SK-N-SH (cell line): Measurements from ENCODE around the gene OR5A1. TPM values are rescaled to one million over a fixed set of nuclear protein-coding genes. Genes with fewer than 3 reads are reported as not detected.

Source experiments
- CTCF ChIA-PET: fragments of 300-600, 350-600 bp; formaldehyde crosslinking; extraction: SDS; loops from one replicate; lab custom pipeline; 2021; lab: Yijun Ruan, JAX
- POLR2A ChIA-PET: fragments of 350-600 bp; sonication (Branson Sonifier 250); formaldehyde crosslinking; extraction: SDS; loops from one replicate; lab custom pipeline; 2020; ENCODE audit warnings: antibody characterized with exemption, inconsistent platforms; lab: Yijun Ruan, JAX
- DNase-seq: peaks from one replicate; pipeline ENCODE4 v3.0.0; 2012
- H2AFZ ChIP-seq: fragments of 200-600 bp; sonication (generic); 2 replicates; pipeline ENCODE4 v1.8.1; 2016; ENCODE audit warnings: antibody characterized with exemption, mild to moderate bottlenecking, low read depth
- H3F3A ChIP-seq: fragments of 200-600 bp; sonication (generic); replicated peaks from 2 replicates; pipeline ENCODE3; 2016; ENCODE audit warnings: antibody characterized with exemption, mild to moderate bottlenecking; ENCODE audit not compliant: insufficient read depth
- H3K27ac ChIP-seq, 2 experiments: fragments of 200-500 bp in 1 of 2; fragments of 200-600 bp in 1 of 2; sonication (Bioruptor generic) in 1 of 2; sonication (generic), shearing (Covaris generic) in 1 of 2; 2 replicates each; pipeline versions ENCODE4 v1.5.1 to v1.6.1; 2014 to 2016; ENCODE audit warnings: low read depth in 2 of 2, inconsistent platforms in 1 of 2, low read length in 1 of 2, mild to moderate bottlenecking in 1 of 2, mixed read lengths in 1 of 2
- H3K27me3 ChIP-seq: fragments of 200-600 bp; sonication (generic), shearing (Covaris generic); 2 replicates; pipeline ENCODE4 v1.6.1; 2016; ENCODE audit warnings: mixed run types; ENCODE audit not compliant: insufficient read depth
- H3K36me3 ChIP-seq, 2 experiments: fragments of 200-500 bp in 1 of 2; fragments of 200-600 bp in 1 of 2; sonication (Bioruptor generic) in 1 of 2; sonication (generic) in 1 of 2; replicated peaks in 1 of 2; 2 replicates each; pipeline versions ENCODE3 to v1.5.1; 2014 to 2016; ENCODE audit warnings: low read length in 1 of 2, mild to moderate bottlenecking in 1 of 2; ENCODE audit not compliant: insufficient read depth in 2 of 2, control insufficient read depth in 1 of 2
- H3K4me1 ChIP-seq, 2 experiments: fragments of 200-500 bp in 1 of 2; fragments of 200-600 bp in 1 of 2; sonication (Bioruptor generic) in 1 of 2; sonication (generic), shearing (Covaris generic) in 1 of 2; 2 replicates each; pipeline versions ENCODE4 v1.5.1 to v1.6.1; 2014 to 2016; ENCODE audit warnings: low read depth in 1 of 2, low read length in 1 of 2, mixed run types in 1 of 2; ENCODE audit not compliant: insufficient read depth in 2 of 2, control insufficient read depth in 1 of 2
- H3K4me2 ChIP-seq: fragments of 200-600 bp; sonication (generic), shearing (Covaris generic); 2 replicates; pipeline ENCODE4 v1.6.1; 2017; ENCODE audit warnings: mixed run types
- H3K4me3 ChIP-seq, 2 experiments: fragments of 200-500 bp in 1 of 2; fragments of 200-600 bp in 1 of 2; sonication (Bioruptor generic) in 1 of 2; sonication (generic), shearing (Covaris generic) in 1 of 2; 2 replicates each; pipeline versions ENCODE4 v1.5.1 to v1.8.1; 2014 to 2016; ENCODE audit warnings: low read depth in 2 of 2, inconsistent platforms in 1 of 2, low read length in 1 of 2, mild to moderate bottlenecking in 1 of 2, mixed read lengths in 1 of 2, moderate library complexity in 1 of 2
- H3K79me2 ChIP-seq: fragments of 200-600 bp; sonication (generic); 2 replicates; pipeline ENCODE4 v1.8.1; 2017; ENCODE audit warnings: mild to moderate bottlenecking; ENCODE audit not compliant: insufficient read depth
- H3K9ac ChIP-seq: fragments of 200-600 bp; sonication (generic); 2 replicates; pipeline ENCODE4 v1.6.1; 2017; ENCODE audit warnings: mixed run types
- H3K9me2 ChIP-seq: fragments of 200-600 bp; sonication (generic); 2 replicates; pipeline ENCODE4 v1.6.1; 2017; ENCODE audit warnings: mixed run types
- H3K9me3 ChIP-seq: fragments of 200-600 bp; sonication (generic); 2 replicates; pipeline ENCODE4 v1.6.1; 2017; ENCODE audit warnings: mixed run types, mild to moderate bottlenecking, moderate library complexity
- H4K20me1 ChIP-seq: fragments of 200-600 bp; sonication (generic); 2 replicates; pipeline ENCODE4 v1.6.1; 2017; ENCODE audit warnings: mild to moderate bottlenecking, mixed run types; ENCODE audit not compliant: insufficient read depth
- CHD2 ChIP-seq: fragments of 150-350 bp; IDR thresholded peaks from 2 replicates; pipeline ENCODE4 v1.6.1; 2018; ENCODE audit warnings: low read length; ENCODE audit not compliant: partially characterized antibody
- CTCF ChIP-seq: fragments of 200-600 bp; sonication (generic); IDR thresholded peaks from 2 replicates; pipeline ENCODE4 v1.6.1; 2017; ENCODE audit warnings: antibody characterized with exemption, mild to moderate bottlenecking, moderate library complexity
- ELF1 ChIP-seq: IDR thresholded peaks from 2 replicates; pipeline ENCODE4 v1.4.0; 2012
- EZH2phosphoT487 ChIP-seq: fragments of 200-600 bp; sonication (generic); IDR thresholded peaks from 2 replicates; pipeline ENCODE4 v1.6.1; 2017; ENCODE audit warnings: low read depth, mixed run types, mild to moderate bottlenecking, antibody characterized with exemption, moderate library complexity, borderline replicate concordance
- FOSL2 ChIP-seq: IDR thresholded peaks from 2 replicates; pipeline ENCODE4 v1.4.0; 2012; ENCODE audit warnings: low read depth, mild to moderate bottlenecking, moderate library complexity, borderline replicate concordance
- FOXJ3 ChIP-seq: sonication (generic); formaldehyde crosslinking; IDR thresholded peaks from 2 replicates; pipeline ENCODE4 v1.5.1; 2020; ENCODE audit warnings: mild to moderate bottlenecking, missing genetic modification reagents
- FOXM1 ChIP-seq: IDR thresholded peaks from 2 replicates; pipeline ENCODE4 v1.4.0; 2012; ENCODE audit warnings: low read depth, mild to moderate bottlenecking
- JUND ChIP-seq: IDR thresholded peaks from 2 replicates; pipeline ENCODE4 v1.4.0; 2012
- NRF1 ChIP-seq: IDR thresholded peaks from 2 replicates; pipeline ENCODE4 v1.6.1; 2012; ENCODE audit warnings: low read depth, mild to moderate bottlenecking, low read length
- POLR2AphosphoS5 ChIP-seq: IDR thresholded peaks from 2 replicates; pipeline ENCODE4 v1.6.1; 2012; ENCODE audit warnings: low read depth, low read length
- RCOR1 ChIP-seq: fragments of 150-350 bp; IDR thresholded peaks from 2 replicates; pipeline ENCODE4 v1.6.1; 2017; ENCODE audit warnings: antibody characterized with exemption, low read length
- REST ChIP-seq: IDR thresholded peaks from 2 replicates; pipeline ENCODE4 v1.6.1; 2012; ENCODE audit warnings: mild to moderate bottlenecking, low read depth, low read length, moderate library complexity
- RFX5 ChIP-seq: IDR thresholded peaks from 2 replicates; pipeline ENCODE4 v1.6.1; 2012; ENCODE audit warnings: mild to moderate bottlenecking, improper control_type of control experiment, low read length
- SIN3A ChIP-seq: IDR thresholded peaks from 2 replicates; pipeline ENCODE4 v1.6.1; 2012; ENCODE audit warnings: low read depth, mild to moderate bottlenecking, low read length, moderate library complexity, borderline replicate concordance
- SMC3 ChIP-seq: IDR thresholded peaks from 2 replicates; pipeline ENCODE4 v1.6.1; 2012; ENCODE audit warnings: low read depth, low read length, improper control_type of control experiment
- TAF1 ChIP-seq: IDR thresholded peaks from 2 replicates; pipeline ENCODE4 v1.6.1; 2012; ENCODE audit warnings: low read depth, mild to moderate bottlenecking, low read length, moderate library complexity, borderline replicate concordance
- TEAD4 ChIP-seq: IDR thresholded peaks from 2 replicates; pipeline ENCODE4 v1.4.0; 2012; ENCODE audit warnings: mild to moderate bottlenecking, borderline replicate concordance; ENCODE audit not compliant: insufficient read depth
- USF1 ChIP-seq: IDR thresholded peaks from 2 replicates; pipeline ENCODE4 v1.4.0; 2012; ENCODE audit warnings: low read depth, borderline replicate concordance
- USF2 ChIP-seq: fragments of 150-350 bp; IDR thresholded peaks from 2 replicates; pipeline ENCODE4 v1.6.1; 2017; ENCODE audit warnings: antibody characterized with exemption, low read length, low read depth, borderline replicate concordance
- ZBTB33 ChIP-seq: IDR thresholded peaks from 2 replicates; pipeline ENCODE4 v1.4.0; 2012; ENCODE audit warnings: low read depth, borderline replicate concordance
- WGBS: methylation state at CpG from one replicate; pipeline ENCODE4 v1.1.6; 2017; ENCODE audit warnings: low lambda C conversion rate; 5-methylcytosine and 5-hydroxymethylcytosine counted together
- polyA plus RNA-seq, 3 experiments: library from polyadenylated mRNA; depleted of rRNA; stranded (reverse); fragments of >200 nt; gene quantifications; 2 replicates each; pipeline ENCODE4 v1.2.3, GENCODE V29; 2012

OR5A1 gene
- polyA plus RNA-seq, 1 of the 3 experiments (the other 2 are of a cell fraction) = not detected

- Histone ChIP-seq H3K9ac (no peak overlapping the region), H3K9me2 (no peaks in the 10 kb centered on the region), H3K36me3 (no peaks in the 10 kb centered on the region), H4K20me1 (no peaks in the 10 kb centered on the region), H3K4me2 (no peak overlapping the region), H3K27ac (no peak overlapping the region), H3K79me2 (no peaks in the 10 kb centered on the region), H3F3A (no peaks in the 10 kb centered on the region), H3K27me3 (no peaks in the 10 kb centered on the region; the same call in 1 of the 2 replicates), H3K9me3 (no peaks in the 10 kb centered on the region), H3K4me3 (no peak overlapping the region), H2AFZ (no peak overlapping the region), H3K4me1 (no peaks in the 10 kb centered on the region)
- CTCF ChIA-PET = no interaction called here
- DNase-seq = no peak
- POLR2A ChIA-PET = no interaction called here
- TF ChIP-seq FOXM1 (no peak), FOXJ3 (no peak), EZH2phosphoT487 (no peak), TAF1 (no peak), CHD2 (no peak), JUND (no peak), ELF1 (no peak), SMC3 (no peak), NRF1 (no peak), RCOR1 (no peak), RFX5 (no peak), POLR2AphosphoS5 (no peak), TEAD4 (no peak), USF2 (no peak), REST (no peak)
Measured at GRCh38 chr11:59479906-59480305, 43.6 kb downstream of the OR5A1 start.

- WGBS = 2% methylated on average over 3 of the region's 3 CpGs
- DNase-seq = no peak
- POLR2A ChIA-PET = no interaction called here
- H3K4me2 ChIP-seq = no peak overlapping the region
- H3K9me2 ChIP-seq = no peaks in the 10 kb centered on the region
- H3K27me3 ChIP-seq = no peaks in the 10 kb centered on the region; the same call in 1 of the 2 replicates
- no peak overlapping the region for H3K4me3 ChIP-seq
- no peaks in the 10 kb centered on the region for H3K79me2 ChIP-seq
- no peaks in the 10 kb centered on the region for H3F3A ChIP-seq
- H3K36me3 ChIP-seq = no peaks in the 10 kb centered on the region
- no peaks in the 10 kb centered on the region for H4K20me1 ChIP-seq
- no peak overlapping the region for H3K9ac ChIP-seq
- no peak for TF ChIP-seq FOXJ3
- no peak for TF ChIP-seq ZBTB33
- no peak for TF ChIP-seq SIN3A
- no peak for TF ChIP-seq RFX5
- TF ChIP-seq TAF1 = no peak
- no peak for TF ChIP-seq JUND
- no peak for TF ChIP-seq USF1
- no peak for TF ChIP-seq CTCF
- TF ChIP-seq FOSL2 = no peak
- H3K27ac ChIP-seq = no peak overlapping the region
- CTCF ChIA-PET = no interaction called here
- no peak overlapping the region for H2AFZ ChIP-seq
- H3K9me3 ChIP-seq = no peaks in the 10 kb centered on the region
- H3K4me1 ChIP-seq = no peaks in the 10 kb centered on the region
Measured at GRCh38 chr11:59480359-59480758, 44.1 kb downstream of the OR5A1 start.
